GM19025 (cell line): Measurements from ENCODE around the gene TNRC18.

ENCODE experiments used
- ATAC-seq: cut with Tn5 transposase; IDR thresholded peaks from one replicate; pipeline ENCODE4 v1.9.1; 2021; ENCODE audit warnings: mild to moderate bottlenecking, low read depth, moderate library complexity; ENCODE audit not compliant: unreplicated experiment

The TNRC18 gene

GRCh38 chr7:5452937-5453540 lies 29.4 kb upstream of the TNRC18 start:
- no peak for ATAC-seq

DNA sequence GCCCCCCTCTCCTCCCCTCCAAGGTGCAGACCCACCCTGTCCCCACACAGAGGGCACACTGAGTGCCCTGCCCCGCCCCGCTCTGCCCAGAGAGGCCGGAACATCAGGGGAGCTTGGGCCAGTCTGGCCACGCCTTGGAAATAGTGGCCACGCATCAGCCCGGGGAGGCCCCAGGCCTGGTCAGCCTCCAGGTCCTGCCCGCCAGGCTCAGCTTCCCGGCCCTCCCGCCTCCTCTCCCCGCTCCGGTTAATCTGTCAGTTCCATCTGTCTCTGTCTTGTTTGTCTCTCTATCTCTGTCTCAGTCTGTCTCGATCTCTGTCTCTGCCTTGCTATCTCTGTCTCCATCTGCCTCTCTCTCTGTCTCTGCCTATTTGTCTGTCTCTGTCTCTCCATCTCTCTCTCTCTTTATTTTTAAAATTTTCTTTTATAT lies 28.9 kb upstream of the TNRC18 start:
- ATAC-seq: no peak

DNA sequence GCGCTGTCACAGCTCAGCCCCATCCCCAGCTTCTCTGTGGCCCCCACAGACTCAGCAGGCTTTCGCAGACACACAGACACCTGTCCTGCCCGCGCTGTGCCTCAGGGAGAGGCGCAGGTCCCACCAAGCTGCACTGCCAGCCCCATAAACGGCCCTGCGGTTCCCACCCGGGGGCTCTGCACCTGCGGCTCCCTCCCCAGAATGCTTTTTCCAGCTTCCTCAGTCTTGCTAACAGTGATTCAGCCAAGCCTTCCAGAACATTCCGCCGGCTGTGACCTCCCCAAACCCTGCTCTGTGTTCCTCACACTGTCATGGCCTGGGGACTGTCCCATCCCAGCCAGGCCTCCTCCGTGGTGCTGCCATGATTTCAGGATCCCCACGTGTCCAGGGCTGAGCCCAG lies 27.8 kb upstream of the TNRC18 start:
- no peak for ATAC-seq

- no peak for ATAC-seq
These were observed 27.1 kb upstream of the TNRC18 start for GRCh38 chr7:5450549-5451327.

DNA sequence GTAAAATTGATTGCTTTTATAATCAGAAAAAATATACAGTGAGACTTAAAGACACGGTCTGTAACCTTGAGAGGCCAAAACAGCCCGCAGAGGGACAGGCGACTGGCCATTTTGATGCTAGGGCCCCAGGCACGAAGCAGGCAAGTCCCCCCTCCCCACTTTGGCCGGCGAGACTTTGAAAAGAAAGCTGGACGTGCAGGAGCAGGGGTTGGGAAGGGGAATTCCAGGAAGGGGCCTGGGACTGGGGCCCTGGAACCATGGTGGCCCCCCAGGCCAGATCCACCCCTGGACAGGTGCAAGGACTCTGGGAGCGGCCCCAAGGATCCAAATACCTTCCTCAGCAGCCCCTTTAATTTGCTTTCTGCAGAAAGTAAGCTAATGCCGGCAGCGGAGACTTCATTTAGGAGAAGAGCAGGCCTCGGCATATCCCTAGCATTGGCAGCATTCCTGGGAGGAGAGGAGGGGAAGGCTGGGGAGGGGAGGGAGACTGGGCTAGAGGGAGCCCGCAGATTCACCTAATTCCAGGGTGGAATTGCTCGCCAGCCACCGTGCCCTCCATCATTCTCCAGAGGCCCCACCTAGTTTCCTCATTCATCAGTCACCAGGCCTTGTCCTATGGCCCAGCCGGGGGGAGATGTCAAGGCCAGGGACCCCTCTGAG lies 24.9 kb upstream of the TNRC18 start:
- ATAC-seq: no peak

DNA sequence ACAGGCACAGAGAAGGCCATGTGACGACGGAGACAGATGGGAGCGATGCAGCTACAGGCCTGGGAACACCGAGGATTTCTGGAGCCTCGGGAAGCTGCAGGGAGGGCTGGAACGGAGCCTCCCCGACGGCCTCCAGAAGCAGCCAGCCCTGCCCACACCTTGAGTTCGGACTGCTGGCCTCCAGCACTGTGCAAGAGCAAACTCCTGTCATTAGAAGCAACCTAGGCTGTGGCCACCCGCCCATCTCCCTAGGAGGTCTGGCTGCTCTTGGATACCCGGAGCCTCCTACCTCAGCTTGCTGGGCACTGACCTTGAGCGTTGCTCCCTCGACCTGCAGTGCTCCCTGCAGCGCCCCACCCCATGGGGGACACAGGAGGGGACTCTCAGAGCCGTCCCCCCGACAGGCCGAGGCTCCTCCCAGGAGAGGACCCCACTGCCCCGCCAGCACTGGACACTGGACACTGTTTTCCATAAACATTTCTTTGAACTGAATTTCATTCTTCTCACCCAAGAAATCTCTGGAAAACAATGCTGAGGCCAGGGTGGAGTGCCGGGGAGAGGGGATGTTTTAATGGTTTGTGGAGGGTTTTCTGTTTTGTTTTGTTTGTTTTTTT lies 22.5 kb upstream of the TNRC18 start:
- no peak for ATAC-seq

DNA sequence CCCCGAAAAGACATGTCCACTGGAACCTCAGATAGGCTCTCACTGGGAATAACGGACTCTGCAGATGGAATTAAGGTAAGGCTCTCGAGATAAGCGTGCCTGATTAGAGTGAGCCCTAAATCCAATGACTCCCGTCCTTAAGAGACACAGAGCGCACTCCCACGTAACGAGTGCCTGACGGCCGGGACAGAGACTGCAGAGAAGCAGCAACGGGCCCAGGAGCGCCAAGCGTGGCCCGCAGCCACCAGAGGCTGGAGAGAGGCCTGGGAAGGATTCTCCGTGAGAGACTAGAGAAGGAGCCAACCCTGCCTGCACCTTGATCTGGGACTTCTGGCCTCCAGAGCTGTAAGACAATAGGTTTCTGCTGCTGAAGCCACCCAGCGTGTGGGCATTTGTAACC lies 20.0 kb upstream of the TNRC18 start:
- no peak for ATAC-seq

- ATAC-seq: no peak
These were observed 19.2 kb upstream of the TNRC18 start for GRCh38 chr7:5442757-5443305.

- ATAC-seq: no peak
These were observed 18.3 kb upstream of the TNRC18 start for GRCh38 chr7:5441840-5442503.

- no peak for ATAC-seq
These were observed 16.2 kb upstream of the TNRC18 start for GRCh38 chr7:5439572-5440496.

DNA sequence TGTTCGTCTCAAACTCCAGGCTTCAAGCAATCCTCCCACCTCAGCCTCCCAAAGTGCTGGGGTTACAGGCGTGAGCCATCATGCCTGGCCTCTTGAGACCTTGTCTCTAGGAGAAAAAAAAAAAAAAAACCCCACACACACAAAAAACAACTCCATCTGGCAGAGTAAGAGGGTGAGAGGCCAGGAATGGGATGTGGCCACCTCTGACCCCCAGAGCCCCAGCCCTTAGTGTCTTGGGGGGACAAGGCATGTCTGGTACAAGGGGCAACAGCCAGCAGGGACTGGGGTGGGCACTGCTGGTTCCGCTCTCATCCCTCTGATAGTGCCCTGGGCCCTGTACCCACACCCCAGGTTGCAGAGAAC lies 15.6 kb upstream of the TNRC18 start:
- ATAC-seq: no peak

- no peak for ATAC-seq
These were observed 14.4 kb upstream of the TNRC18 start for GRCh38 chr7:5437987-5438386.

DNA sequence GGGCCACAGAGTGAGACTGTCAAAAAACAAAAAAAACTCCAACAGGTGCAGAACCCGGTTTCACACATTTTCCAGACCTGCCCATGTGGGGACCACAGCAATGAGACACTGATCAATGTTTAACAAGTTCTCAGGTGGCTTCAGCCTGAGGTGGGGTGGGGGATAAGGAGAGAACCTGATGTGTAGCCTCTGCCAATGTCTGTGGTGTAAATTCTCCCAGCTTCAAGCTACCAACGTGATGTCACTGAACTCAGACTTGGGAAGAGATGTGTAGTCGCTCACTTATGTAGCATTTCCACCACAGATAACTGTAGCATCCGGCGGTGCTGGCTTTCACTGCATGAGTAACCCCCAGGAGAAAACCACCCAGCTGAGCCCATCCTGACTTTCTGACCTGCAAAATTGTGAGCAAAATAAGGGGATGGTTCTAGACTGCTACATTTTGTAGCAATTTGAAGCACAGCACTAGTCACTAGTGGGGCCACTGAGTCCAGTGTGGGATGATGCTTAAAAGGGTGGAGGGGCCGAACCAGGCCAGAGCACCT lies 13.8 kb upstream of the TNRC18 start:
- ATAC-seq: no peak

DNA sequence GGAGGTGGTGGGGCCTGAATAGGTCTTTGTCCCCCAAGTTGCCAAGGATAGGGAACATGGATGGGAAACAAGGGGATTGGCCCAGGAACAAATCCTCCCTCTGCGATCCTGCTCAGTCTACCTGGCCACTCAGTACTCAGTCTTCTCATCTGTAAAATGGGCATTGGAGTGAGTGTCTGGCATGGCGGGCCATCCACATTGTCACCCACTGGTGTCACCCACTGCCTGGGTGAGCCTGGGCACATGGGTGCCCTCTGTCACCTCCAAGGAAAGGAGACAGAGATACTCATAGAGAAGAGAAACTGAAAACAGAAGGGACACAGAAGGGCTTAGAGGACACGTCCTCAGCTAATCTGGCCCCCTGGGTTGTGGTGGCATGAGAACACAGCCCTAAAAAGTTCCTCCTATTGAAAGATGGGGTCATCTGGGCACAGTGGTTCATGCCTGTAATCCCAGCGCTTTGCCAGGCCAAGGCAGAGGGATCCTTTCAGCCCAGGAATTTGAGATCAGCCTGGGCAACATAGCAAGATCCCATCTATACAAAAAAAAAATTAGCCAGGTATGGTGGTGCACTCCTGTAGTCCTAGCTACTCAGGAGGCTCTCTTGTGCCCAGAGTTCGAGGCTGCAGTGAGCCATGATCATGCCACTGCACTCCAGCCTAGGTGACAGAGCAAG lies 12.5 kb upstream of the TNRC18 start:
- no peak for ATAC-seq

GRCh38 chr7:5435291-5436002 lies 11.8 kb upstream of the TNRC18 start:
- ATAC-seq: peak; percentile 51

GRCh38 chr7:5433181-5433580 lies 9.5 kb upstream of the TNRC18 start:
- no peak for ATAC-seq

DNA sequence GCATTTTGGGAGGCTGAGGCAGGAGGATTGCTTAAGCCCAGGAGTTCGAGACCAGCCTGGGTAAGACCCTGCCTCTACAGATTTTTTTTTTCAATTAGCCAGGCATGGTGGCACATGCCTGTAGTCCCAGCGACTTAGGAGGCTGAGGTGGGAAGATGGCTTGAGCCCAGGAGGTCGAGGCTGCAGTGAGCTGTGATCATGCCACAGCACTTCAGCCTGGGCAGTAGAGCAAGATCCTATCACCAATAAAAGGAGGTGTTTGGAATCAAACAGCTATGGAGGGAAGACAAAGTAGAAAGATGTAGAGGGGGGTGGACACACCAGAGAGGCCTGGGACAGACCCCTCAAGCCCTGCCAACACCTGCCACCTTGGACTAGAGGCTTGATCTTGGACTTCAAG lies 9.1 kb upstream of the TNRC18 start:
- no peak for ATAC-seq

DNA sequence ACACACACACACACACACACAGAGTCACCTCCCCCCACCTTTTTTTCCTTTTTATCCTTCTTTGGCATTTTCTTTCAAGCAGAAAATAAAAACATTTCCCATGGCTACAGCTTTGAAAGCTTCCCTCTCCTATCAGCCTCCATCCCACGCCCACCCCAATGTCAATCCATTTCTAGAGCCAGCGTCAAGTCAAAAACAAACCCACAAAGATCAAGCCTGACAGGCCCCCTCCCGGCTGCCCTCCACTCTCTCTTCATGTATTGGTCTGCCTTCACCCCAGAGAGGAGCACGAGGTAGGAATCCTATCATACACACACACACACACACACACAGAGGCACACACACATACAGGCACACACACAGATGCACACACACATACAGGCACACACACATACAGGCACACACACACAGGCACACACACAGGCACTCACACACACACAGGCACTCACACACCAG lies 8.0 kb upstream of the TNRC18 start:
- ATAC-seq: no peak
